ENCODE data around the gene ZIM2. TPM values are rescaled to one million over a fixed set of nuclear protein-coding genes. Genes with fewer than 3 reads are reported as not detected.

ZIM2 gene
- total RNA-seq, 1 donor: not detected

DNA sequence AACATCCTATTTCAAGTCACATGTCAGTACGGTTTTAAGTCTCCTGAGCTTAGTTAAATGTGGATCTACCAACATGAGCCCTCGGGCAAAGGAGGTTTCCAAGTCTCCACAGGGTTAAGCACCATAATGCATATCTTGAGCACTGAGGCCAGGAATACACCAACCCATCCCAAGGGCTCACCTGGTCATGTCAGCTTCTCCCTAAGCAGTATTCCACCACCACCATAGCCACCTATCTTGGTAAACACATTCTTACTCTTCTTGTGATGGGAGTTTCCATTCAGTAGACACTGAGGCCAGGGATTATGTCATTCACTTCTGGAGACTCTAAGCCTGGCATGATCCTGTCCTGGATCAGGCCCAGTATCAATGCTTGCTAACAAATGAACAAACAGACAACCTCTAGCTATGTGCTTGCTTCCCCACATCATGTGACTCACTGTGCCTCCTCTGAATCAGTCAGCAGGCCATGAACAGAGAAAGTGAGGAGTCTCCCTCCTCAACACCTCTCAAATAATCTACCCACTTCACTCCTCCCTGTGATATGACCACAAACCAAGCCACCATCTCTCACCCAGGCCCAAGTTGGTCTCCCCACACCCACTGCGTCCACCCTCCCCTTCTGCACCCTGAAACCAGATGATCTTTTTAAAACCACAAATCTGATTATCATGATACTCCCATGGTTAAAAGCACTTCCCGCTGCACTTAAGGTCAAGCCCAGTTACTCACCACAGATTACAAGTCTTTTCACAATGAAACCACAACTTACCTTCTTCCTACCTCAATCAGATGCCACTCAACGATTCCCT lies 5.8 kb downstream of the ZIM2 start:
- no peak for TF ChIP-seq CTCF (IDR thresholded peaks at IDR 0.05; ENCODE audit: insufficient read depth, low read depth, low read length)
- DNase-seq (ENCODE audit: low read depth): no peak

GRCh38 chr19:56832352-56832928 lies 8.1 kb downstream of the ZIM2 start:
- DNase-seq (ENCODE audit: low read depth): no peak
- TF ChIP-seq CTCF (IDR thresholded peaks at IDR 0.05; ENCODE audit: insufficient read depth, low read depth, low read length): no peak
- H3K4me3 ChIP-seq (ENCODE audit: low read depth, low read length): no peak overlapping the region

More for the DNA sequence above, 5.8 kb downstream of the ZIM2 start:
- H3K4me3 ChIP-seq (ENCODE audit: low read depth, low read length): no peak overlapping the region

DNA sequence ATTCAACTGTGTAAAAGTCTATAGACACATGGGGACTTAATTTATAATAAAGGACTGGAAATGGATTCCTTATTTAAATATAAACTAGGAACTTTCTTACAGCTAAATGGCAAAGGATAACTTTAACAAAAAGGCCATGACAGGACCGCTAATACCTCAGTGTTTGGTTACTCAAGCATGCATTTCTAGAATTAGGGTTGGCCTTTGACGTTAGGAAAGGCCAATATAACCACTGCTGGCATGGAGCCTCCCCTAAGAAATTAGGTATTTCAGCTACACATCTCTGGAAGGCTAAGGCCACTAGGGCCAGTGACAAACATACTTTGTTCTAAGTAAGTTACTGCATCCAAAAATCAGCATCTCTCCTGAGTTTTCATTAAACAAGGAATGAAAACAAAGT lies 9.3 kb downstream of the ZIM2 start:
- DNase-seq (ENCODE audit: low read depth): no peak
- H3K4me3 ChIP-seq (ENCODE audit: low read depth, low read length): no peak overlapping the region
- TF ChIP-seq CTCF (IDR thresholded peaks at IDR 0.05; ENCODE audit: insufficient read depth, low read depth, low read length): no peak

- no peak for TF ChIP-seq CTCF (IDR thresholded peaks at IDR 0.05; ENCODE audit: insufficient read depth, low read depth, low read length)
- no peak for DNase-seq (ENCODE audit: low read depth)
- no peak overlapping the region for H3K4me3 ChIP-seq (ENCODE audit: low read depth, low read length)
These were observed 10.9 kb downstream of the ZIM2 start for GRCh38 chr19:56829596-56829995.

GRCh38 chr19:56827708-56828107 lies 12.8 kb downstream of the ZIM2 start:
- DNase-seq (ENCODE audit: low read depth): no peak
- TF ChIP-seq CTCF (IDR thresholded peaks at IDR 0.05; ENCODE audit: insufficient read depth, low read depth, low read length): no peak

GRCh38 chr19:56823956-56824355 lies 16.6 kb downstream of the ZIM2 start:
- no peak overlapping the region for H3K4me3 ChIP-seq (ENCODE audit: low read depth, low read length)
- no peak for DNase-seq (ENCODE audit: low read depth)
- no peak for TF ChIP-seq CTCF (IDR thresholded peaks at IDR 0.05; ENCODE audit: insufficient read depth, low read depth, low read length)

More at GRCh38 chr19:56827708-56828107, 12.8 kb downstream of the ZIM2 start:
- H3K4me3 ChIP-seq (ENCODE audit: low read depth, low read length): no peak overlapping the region

Data from fibroblast of villous mesenchyme (primary cell).